ENCODE data around the gene SLC38A1.

SLC38A1 gene

DNA sequence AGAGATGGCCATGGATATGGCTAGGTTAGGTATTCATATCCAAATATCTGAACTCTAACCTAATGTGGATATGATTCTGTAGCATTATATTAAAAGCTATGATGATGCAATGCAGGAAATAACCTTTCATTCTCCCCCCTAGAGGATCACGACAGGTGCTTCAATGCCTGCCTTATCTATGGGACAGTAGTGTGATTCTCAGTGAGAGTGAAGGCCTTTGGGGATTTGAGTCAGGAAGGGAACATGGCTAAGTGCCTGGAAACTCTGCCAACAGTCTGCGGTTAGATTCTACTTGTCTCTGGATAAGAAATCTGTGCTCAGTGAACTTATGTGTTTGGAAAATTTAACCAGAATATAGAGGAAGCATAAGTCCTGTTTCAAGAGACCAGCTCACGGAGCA is 81.8 kb downstream of the SLC38A1 start:
- H3K4me3 ChIP-seq (ENCODE audit: low read length) = no peak overlapping the region
- no peaks in the 10 kb centered on the region for H3K36me3 ChIP-seq (ENCODE audit: control insufficient read depth, insufficient read depth, low read length)
- H3K4me1 ChIP-seq (ENCODE audit: control insufficient read depth, insufficient read depth, low read length) = no peaks in the 10 kb centered on the region
- no peak overlapping the region for H3K9ac ChIP-seq (ENCODE audit: low read length)
- H3K27me3 ChIP-seq (ENCODE audit: control insufficient read depth, insufficient read depth, low read length) = no peaks in the 10 kb centered on the region
- no peaks in the 10 kb centered on the region for H3K9me3 ChIP-seq (ENCODE audit: control insufficient read depth, low read length)

DNA sequence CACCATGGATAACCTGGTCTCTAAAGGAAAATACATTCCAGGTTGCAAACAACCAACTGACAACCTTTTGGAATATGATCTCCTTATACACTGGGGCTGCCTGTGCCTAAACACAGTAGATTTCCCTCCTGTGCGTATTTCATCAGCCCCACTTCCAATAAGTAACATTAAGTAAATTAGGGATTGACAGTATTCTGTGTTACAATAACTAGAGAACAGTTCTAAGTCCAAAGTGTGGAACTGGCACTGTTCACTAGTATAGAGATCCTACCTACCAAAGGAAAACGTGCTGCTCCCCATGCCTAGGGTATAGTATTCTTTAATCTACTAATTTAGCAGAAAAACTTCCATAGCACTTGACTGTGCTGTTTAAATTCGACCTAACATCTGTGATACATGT is 82.8 kb downstream of the SLC38A1 start:
- H3K9me3 ChIP-seq (ENCODE audit: control insufficient read depth, low read length) = no peaks in the 10 kb centered on the region
- no peak overlapping the region for H3K9ac ChIP-seq (ENCODE audit: low read length)
- no peaks in the 10 kb centered on the region for H3K36me3 ChIP-seq (ENCODE audit: control insufficient read depth, insufficient read depth, low read length)
- no peaks in the 10 kb centered on the region for H3K27me3 ChIP-seq (ENCODE audit: control insufficient read depth, insufficient read depth, low read length)
- H3K4me3 ChIP-seq (ENCODE audit: low read length) = no peak overlapping the region
- no peaks in the 10 kb centered on the region for H3K4me1 ChIP-seq (ENCODE audit: control insufficient read depth, insufficient read depth, low read length)

DNA sequence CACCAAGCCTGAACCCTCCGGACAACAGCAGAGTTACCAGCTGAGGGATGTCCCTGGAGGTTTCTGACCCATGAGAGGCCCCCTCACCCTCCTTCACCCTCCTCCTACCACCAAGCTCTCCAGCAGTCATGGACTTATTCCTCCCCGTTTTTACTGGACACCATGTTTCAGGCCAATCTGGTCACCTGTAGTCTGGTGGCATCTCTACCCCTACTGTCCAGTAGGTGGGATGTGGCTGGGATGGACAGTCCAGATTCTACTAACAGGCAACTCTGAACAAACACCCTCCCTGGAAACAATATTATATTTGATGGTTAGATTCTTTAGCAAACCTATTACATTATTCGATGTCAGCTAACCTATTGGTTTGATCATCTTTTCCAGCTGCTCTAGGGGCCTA is 83.2 kb downstream of the SLC38A1 start:
- Histone ChIP-seq H3K36me3 (ENCODE audit: control insufficient read depth, insufficient read depth, low read length) (no peaks in the 10 kb centered on the region), H3K9ac (ENCODE audit: low read length) (no peak overlapping the region), H3K4me1 (ENCODE audit: control insufficient read depth, insufficient read depth, low read length) (no peaks in the 10 kb centered on the region), H3K27me3 (ENCODE audit: control insufficient read depth, insufficient read depth, low read length) (no peaks in the 10 kb centered on the region), H3K4me3 (ENCODE audit: low read length) (no peak overlapping the region), H3K9me3 (ENCODE audit: control insufficient read depth, low read length) (no peaks in the 10 kb centered on the region)

DNA sequence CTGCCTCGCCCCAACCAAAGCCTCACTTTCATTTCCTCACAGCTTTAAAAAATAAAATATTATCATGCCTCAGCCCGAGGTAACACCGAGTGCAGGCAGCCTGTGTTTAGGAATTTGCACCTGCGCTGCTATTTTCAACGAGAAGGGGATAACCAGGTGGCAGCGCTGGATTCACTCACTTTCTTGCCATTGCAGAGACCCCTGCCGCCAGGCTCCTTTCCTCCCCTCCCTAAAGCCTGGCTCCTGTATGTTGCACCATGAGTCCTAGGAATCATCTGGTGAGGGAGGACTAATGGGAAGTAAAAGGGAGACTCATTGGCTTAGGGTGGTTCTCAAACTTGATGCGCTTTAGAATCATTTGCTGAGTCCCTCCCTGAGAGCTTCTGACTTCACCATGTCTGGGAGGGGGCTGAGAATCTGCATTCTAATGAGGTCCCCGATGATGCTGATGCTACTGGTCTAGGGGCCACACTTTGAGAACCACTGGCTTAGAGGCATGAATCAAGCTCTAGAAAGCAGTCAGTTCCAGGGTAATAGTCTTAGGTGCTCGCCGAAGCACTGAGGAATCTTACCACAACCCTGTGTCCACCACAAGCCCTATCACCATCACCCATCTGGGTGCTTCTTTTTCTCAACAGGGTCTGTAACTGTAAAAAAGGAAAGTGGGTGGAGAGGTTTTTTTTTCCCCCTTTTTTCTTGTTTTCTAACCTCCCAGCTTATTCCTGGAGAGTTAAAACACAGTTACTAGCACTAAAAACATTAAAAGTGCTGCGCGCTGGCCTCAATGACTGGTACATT is 83.8 kb downstream of the SLC38A1 start:
- no peaks in the 10 kb centered on the region for H3K4me1 ChIP-seq (ENCODE audit: control insufficient read depth, insufficient read depth, low read length)

DNA sequence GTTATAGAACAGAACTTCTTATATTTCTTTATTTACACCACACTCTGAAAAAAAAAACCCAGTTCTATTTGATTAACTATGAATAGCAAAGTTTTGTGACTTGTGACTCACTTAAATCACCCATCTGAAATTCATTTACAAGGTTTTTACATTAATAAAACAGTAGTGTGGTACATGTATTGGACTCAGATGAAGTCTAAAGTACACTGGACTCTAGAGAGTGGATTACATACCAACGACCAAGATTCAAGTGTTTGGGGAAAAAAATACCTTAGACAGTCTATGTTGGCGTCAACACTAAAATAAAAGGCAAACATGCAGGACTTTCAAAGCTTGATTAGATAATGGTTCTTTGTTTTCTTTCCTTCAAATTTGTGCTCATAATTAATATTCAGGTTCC is 85.7 kb downstream of the SLC38A1 start:
- no peak overlapping the region for H3K9ac ChIP-seq (ENCODE audit: low read length)
- no peak overlapping the region for H3K4me3 ChIP-seq (ENCODE audit: low read length)
- no peaks in the 10 kb centered on the region for H3K9me3 ChIP-seq (ENCODE audit: control insufficient read depth, low read length)
- no peaks in the 10 kb centered on the region for H3K27me3 ChIP-seq (ENCODE audit: control insufficient read depth, insufficient read depth, low read length)
- no peaks in the 10 kb centered on the region for H3K36me3 ChIP-seq (ENCODE audit: control insufficient read depth, insufficient read depth, low read length)
- no peaks in the 10 kb centered on the region for H3K4me1 ChIP-seq (ENCODE audit: control insufficient read depth, insufficient read depth, low read length)

More for the DNA sequence above, 83.8 kb downstream of the SLC38A1 start:
- no peaks in the 10 kb centered on the region for H3K36me3 ChIP-seq (ENCODE audit: control insufficient read depth, insufficient read depth, low read length)
- no peak overlapping the region for H3K9ac ChIP-seq (ENCODE audit: low read length)
- H3K4me3 ChIP-seq (ENCODE audit: low read length) = no peak overlapping the region
- no peaks in the 10 kb centered on the region for H3K9me3 ChIP-seq (ENCODE audit: control insufficient read depth, low read length)
- H3K27me3 ChIP-seq (ENCODE audit: control insufficient read depth, insufficient read depth, low read length) = no peaks in the 10 kb centered on the region

DNA sequence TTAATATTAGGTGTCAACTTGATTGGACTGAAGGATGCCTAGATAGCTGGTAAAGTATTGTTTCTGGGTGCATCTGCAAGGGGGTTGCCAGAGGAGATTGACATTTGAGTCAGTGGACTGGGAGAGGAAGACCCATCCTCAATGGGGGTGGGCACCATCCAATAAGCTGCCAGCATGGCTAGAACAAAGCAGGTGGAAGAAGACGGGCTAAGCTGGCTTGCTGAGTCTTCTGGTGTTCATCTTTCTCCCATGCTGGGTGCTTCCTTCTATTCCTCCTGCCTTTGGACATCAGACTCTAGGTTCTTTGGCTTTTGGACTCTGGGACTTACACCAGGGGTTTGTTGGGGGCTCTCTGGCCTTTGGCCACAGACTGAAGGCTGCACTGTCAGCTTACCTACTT is 87.4 kb downstream of the SLC38A1 start:
- no peaks in the 10 kb centered on the region for H3K4me1 ChIP-seq (ENCODE audit: control insufficient read depth, insufficient read depth, low read length)
- H3K36me3 ChIP-seq (ENCODE audit: control insufficient read depth, insufficient read depth, low read length) = no peaks in the 10 kb centered on the region

DNA sequence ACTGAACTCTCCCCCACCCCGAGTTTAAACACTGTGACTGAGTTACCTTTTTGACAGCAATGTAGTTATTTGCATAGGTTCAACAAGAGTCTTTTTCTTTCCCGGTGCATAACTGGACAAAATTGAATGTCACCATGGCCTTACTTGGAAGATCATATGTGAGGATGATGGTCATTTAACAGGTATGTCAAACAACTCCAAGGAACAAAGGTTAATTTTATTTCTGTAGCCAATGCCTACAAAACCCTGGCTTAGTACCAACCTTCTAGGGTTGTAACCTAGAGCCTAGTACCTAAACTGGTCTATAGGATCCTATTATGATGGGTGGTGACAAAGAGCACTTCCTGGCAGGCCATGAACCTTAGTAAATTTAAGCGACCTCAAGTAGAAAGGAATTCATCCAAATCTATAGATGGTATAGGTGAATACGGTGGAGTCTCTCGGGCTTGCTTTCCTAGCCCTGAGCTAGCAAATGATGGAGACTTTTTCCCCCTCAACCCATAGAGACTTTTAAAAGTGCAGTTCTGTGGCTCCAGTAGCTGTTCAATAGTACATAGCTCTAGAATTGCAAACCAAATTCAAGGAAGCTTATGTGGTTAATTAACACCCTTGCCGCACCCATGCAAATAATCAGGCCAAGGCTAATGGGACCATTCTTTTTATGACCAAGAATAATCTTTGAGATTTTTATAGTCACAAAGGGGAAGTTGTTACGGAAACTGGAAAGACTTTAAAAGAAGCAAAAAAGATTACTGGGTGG is 89.0 kb downstream of the SLC38A1 start:
- H3K9me3 ChIP-seq (ENCODE audit: control insufficient read depth, low read length) = no peaks in the 10 kb centered on the region
- H3K4me1 ChIP-seq (ENCODE audit: control insufficient read depth, insufficient read depth, low read length) = no peaks in the 10 kb centered on the region
- H3K36me3 ChIP-seq (ENCODE audit: control insufficient read depth, insufficient read depth, low read length) = no peaks in the 10 kb centered on the region
- no peak overlapping the region for H3K9ac ChIP-seq (ENCODE audit: low read length)
- H3K27me3 ChIP-seq (ENCODE audit: control insufficient read depth, insufficient read depth, low read length) = no peaks in the 10 kb centered on the region
- no peak overlapping the region for H3K4me3 ChIP-seq (ENCODE audit: low read length)

More for the DNA sequence above, 87.4 kb downstream of the SLC38A1 start:
- Histone ChIP-seq H3K9me3 (ENCODE audit: control insufficient read depth, low read length) (no peaks in the 10 kb centered on the region), H3K4me3 (ENCODE audit: low read length) (no peak overlapping the region), H3K9ac (ENCODE audit: low read length) (no peak overlapping the region), H3K27me3 (ENCODE audit: control insufficient read depth, insufficient read depth, low read length) (no peaks in the 10 kb centered on the region)

DNA sequence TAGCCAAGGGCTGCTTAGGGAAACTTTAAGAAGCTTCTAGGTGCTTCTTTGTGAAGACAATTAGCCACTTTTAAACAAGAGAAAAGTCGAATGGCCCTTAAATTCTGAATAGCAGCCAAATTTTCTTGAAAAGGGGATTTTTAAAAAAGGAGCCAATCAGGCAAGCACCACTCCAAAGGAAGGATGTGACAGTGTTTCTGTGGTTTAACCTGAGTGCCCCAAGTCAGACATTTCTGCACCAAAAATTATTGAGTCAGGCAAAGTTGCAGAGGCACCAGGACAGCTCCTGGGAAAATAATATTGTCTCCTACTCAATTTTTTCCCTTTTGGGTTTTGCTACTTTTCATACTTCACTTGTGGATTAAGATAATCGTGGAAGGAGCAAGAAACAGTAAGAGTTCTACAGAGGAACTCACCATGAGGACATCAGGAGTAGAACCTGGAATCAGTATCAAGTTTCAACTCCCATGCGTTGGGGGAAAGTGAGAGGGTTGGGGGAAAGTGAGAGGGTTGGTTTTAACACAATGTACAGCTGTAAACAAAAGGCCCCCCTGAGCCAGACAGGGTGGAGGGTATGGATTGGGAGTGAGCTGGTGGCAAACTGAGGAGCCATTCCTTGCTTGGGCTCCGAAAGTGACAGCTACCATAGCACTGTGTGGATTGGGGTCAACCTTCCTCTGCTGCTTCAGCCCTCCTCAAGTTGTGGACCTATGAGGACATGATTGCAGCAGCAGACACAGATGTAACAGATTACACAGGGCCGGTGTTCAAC is 90.8 kb downstream of the SLC38A1 start:
- H3K4me1 ChIP-seq (ENCODE audit: control insufficient read depth, insufficient read depth, low read length) = no peaks in the 10 kb centered on the region
- H3K36me3 ChIP-seq (ENCODE audit: control insufficient read depth, insufficient read depth, low read length) = no peaks in the 10 kb centered on the region
- H3K4me3 ChIP-seq (ENCODE audit: low read length) = no peak overlapping the region
- H3K9me3 ChIP-seq (ENCODE audit: control insufficient read depth, low read length) = no peaks in the 10 kb centered on the region
- H3K9ac ChIP-seq (ENCODE audit: low read length) = no peak overlapping the region
- no peaks in the 10 kb centered on the region for H3K27me3 ChIP-seq (ENCODE audit: control insufficient read depth, insufficient read depth, low read length)

DNA sequence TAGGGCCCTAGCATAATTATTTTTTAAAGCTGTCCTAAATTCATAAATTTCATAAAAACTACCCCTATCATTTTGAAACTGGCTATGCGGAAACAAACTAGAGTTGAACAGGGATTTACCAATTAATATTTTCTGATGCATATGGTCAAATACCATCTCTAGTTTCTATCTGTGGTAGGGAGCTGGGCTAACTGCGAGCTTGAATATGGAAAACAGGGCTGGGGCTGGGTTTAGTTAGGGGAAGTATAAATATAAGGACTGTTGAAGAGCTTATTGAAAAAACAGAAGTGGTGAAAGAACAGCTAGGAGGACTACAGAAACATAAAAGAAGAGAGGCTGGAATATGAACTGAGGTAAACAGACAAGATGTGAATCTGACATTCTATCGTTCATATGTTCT is 91.8 kb downstream of the SLC38A1 start:
- H3K36me3 ChIP-seq (ENCODE audit: control insufficient read depth, insufficient read depth, low read length) = no peaks in the 10 kb centered on the region
- no peaks in the 10 kb centered on the region for H3K9me3 ChIP-seq (ENCODE audit: control insufficient read depth, low read length)
- no peak overlapping the region for H3K9ac ChIP-seq (ENCODE audit: low read length)
- H3K4me3 ChIP-seq (ENCODE audit: low read length) = no peak overlapping the region
- no peaks in the 10 kb centered on the region for H3K4me1 ChIP-seq (ENCODE audit: control insufficient read depth, insufficient read depth, low read length)
- H3K27me3 ChIP-seq (ENCODE audit: control insufficient read depth, insufficient read depth, low read length) = no peaks in the 10 kb centered on the region

DNA sequence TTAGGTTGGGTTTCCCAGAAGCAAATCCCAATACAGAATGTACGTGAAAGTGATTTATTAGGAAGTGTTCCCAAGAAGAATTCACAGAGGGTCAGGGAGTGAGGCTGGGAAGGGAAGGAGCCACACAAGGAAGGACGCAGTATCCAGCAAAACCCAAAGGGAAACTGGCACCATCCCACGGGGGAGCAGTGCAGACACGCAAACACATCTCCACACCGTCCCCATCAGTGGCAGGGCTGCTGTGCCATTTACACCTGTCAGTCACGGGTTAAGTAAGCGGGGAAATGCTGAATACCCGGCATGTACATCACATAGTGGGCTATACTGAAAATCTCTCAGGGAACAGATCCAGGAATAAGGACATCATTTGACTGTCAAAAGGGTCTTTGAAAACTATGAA is 93.9 kb downstream of the SLC38A1 start:
- no peaks in the 10 kb centered on the region for H3K27me3 ChIP-seq (ENCODE audit: control insufficient read depth, insufficient read depth, low read length)
- H3K4me3 ChIP-seq (ENCODE audit: low read length) = no peak overlapping the region
- no peaks in the 10 kb centered on the region for H3K9me3 ChIP-seq (ENCODE audit: control insufficient read depth, low read length)
- H3K9ac ChIP-seq (ENCODE audit: low read length) = no peak overlapping the region
- H3K36me3 ChIP-seq (ENCODE audit: control insufficient read depth, insufficient read depth, low read length) = no peaks in the 10 kb centered on the region
- no peaks in the 10 kb centered on the region for H3K4me1 ChIP-seq (ENCODE audit: control insufficient read depth, insufficient read depth, low read length)

DNA sequence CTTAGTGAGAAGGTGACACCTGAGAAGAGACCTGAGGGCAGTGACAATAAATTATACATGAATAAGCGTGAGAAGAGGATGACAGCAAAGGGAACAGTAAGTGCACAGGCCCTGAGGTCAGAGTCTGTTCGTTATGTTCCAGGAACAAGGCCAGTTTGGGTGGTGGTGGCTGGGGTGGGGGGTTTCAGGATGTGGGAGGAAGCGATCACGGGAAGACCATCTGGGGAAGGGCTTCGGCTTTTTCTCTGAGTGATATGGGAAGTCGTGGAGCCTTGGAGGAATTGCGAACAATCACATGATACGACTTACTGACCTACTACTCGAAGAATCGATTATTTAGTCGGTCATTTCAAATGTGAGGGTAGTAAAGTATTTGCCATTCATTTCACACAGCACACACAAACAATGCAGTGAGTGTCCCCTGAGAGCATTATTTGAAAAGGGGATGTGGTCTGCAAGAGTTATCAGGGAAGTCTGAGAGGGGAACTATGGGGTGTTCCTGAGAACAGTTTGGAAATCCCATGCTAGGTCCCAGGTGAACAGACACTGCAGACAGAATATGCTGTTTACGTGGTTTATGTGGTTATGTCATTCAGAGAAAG is 94.7 kb downstream of the SLC38A1 start:
- no peaks in the 10 kb centered on the region for H3K27me3 ChIP-seq (ENCODE audit: control insufficient read depth, insufficient read depth, low read length)
- no peaks in the 10 kb centered on the region for H3K9me3 ChIP-seq (ENCODE audit: control insufficient read depth, low read length)
- H3K4me1 ChIP-seq (ENCODE audit: control insufficient read depth, insufficient read depth, low read length) = no peaks in the 10 kb centered on the region
- H3K36me3 ChIP-seq (ENCODE audit: control insufficient read depth, insufficient read depth, low read length) = no peaks in the 10 kb centered on the region
- H3K4me3 ChIP-seq (ENCODE audit: low read length) = no peak overlapping the region
- H3K9ac ChIP-seq (ENCODE audit: low read length) = no peak overlapping the region

All from mucosa of stomach (tissue), 1 donor.